ENCODE results near the gene MEAF6.
"Not testable (repeated sequence)": the region's sequence is repeated elsewhere in the genome, so short reads cannot be mapped to it uniquely, and the experiment has no call there.

The MEAF6 gene

DNA sequence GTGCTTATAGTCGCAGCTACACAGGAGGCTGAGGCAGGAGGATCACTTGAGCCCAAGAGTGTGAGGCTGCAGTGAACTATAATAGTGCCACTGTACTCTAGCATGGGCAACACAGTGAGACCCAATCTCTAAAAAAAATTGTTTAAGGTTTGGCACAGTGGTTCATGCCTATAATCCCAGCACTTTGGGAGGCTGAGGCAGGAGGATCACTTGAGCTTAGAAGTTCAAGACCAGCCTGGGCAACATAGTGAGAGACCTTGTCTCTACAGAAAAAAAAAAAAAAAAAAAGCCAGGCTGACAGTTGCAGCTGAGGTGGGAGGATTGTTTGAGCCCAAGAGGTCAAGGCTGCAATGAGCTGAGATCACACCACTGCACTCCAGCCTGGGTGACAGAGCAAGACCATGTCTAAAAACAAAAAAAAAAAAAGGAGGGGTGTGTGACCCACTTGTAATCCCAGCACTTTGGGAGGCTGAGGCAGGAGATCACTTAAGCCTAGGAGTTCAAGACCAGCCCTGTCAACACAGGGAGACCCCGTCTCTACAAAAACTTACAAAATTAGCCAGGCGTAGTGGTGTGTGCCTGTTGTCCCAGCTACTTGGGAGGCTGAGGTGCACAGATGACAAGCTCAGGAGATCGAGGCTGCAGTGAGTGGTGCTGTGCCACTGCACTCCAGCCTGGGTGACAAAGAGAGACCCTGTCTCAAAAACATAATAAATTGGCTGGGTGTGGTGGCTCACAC is 18.0 kb upstream of the MEAF6 start:
- not testable (repeated sequence) for H3K27ac ChIP-seq (ENCODE audit: low read depth, low read length); H3K4me3 ChIP-seq (ENCODE audit: low read depth in 1 of 2, low read length in 2 of 2); H3K9me3 ChIP-seq (ENCODE audit: control insufficient read depth in 1 of 2, low read length in 2 of 2); H3K27me3 ChIP-seq (ENCODE audit: control insufficient read depth in 1 of 2, insufficient read depth in 2 of 2, low read length in 2 of 2); H3K4me1 ChIP-seq (ENCODE audit: control insufficient read depth in 1 of 2, insufficient read depth in 2 of 2, low read length in 2 of 2); H3K9ac ChIP-seq (ENCODE audit: low read depth in 1 of 2, low read length in 2 of 2)
- peaks cover 12 to 21% of the 10 kb centered on the region in 2 donors for H3K36me3 ChIP-seq (ENCODE audit: control insufficient read depth in 1 of 2, insufficient read depth in 2 of 2, low read length in 2 of 2)

DNA sequence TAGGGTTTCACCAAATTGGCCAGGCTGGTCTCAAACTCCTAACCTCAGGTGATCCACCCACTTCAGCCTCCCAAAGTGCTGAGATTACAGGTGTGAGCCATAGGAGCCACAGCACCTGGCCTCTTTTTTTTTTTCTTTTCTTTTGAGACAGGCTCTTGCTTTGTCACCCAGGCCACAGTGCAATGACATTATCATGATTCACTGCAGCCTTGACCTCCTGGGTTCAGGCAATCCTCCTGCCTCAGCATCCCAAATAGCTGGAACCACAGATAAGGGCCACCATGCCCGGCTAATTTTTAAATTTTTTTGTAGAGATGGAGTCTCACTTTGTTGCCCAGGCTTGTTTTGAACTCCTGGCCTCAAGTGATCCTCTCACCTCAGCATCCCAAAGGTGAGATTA is 15.3 kb upstream of the MEAF6 start:
- H3K27ac ChIP-seq (ENCODE audit: low read depth, low read length): not testable (repeated sequence)

DNA sequence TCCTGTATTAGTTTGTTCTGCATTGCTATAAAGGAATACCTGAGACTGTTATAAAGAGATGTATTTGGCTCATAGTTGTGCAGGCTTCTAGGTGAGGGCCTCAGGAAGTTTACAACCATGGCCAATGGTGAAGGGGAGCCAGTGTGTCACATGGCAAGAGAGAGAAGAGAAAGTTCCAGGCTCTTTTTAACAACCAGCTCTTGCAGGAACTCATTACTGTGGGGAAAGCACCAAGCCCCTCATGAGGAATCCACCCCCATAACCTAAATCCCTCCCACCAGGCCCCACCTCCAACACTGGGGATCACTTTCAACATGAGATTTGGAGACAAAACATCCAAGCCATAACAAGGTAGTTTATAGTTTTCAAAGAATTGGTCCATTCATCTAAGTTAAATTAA is 5.0 kb upstream of the MEAF6 start:
- H3K36me3 ChIP-seq (ENCODE audit: control insufficient read depth in 1 of 2, insufficient read depth in 2 of 2, low read length in 2 of 2): no peaks in the 10 kb centered on the region
- H3K27me3 ChIP-seq (ENCODE audit: control insufficient read depth in 1 of 2, insufficient read depth in 2 of 2, low read length in 2 of 2): no peaks in the 10 kb centered on the region
- H3K9me3 ChIP-seq (ENCODE audit: control insufficient read depth in 1 of 2, low read length in 2 of 2): no peaks in the 10 kb centered on the region
- H3K4me1 ChIP-seq (ENCODE audit: control insufficient read depth in 1 of 2, insufficient read depth in 2 of 2, low read length in 2 of 2): peaks cover 5 to 8% of the 10 kb centered on the region in 2 donors
- H3K4me3 ChIP-seq (ENCODE audit: low read depth in 1 of 2, low read length in 2 of 2): no peak overlapping the region
- no peak overlapping the region for H3K27ac ChIP-seq (ENCODE audit: low read depth, low read length)
- no peak overlapping the region for H3K9ac ChIP-seq (ENCODE audit: low read depth in 1 of 2, low read length in 2 of 2)

More for the DNA sequence above, 15.3 kb upstream of the MEAF6 start:
- not testable (repeated sequence) for H3K4me1 ChIP-seq (ENCODE audit: control insufficient read depth in 1 of 2, insufficient read depth in 2 of 2, low read length in 2 of 2); H3K4me3 ChIP-seq (ENCODE audit: low read depth in 1 of 2, low read length in 2 of 2); H3K36me3 ChIP-seq (ENCODE audit: control insufficient read depth in 1 of 2, insufficient read depth in 2 of 2, low read length in 2 of 2); H3K27me3 ChIP-seq (ENCODE audit: control insufficient read depth in 1 of 2, insufficient read depth in 2 of 2, low read length in 2 of 2); H3K9ac ChIP-seq (ENCODE audit: low read depth in 1 of 2, low read length in 2 of 2); H3K9me3 ChIP-seq (ENCODE audit: control insufficient read depth in 1 of 2, low read length in 2 of 2)

DNA sequence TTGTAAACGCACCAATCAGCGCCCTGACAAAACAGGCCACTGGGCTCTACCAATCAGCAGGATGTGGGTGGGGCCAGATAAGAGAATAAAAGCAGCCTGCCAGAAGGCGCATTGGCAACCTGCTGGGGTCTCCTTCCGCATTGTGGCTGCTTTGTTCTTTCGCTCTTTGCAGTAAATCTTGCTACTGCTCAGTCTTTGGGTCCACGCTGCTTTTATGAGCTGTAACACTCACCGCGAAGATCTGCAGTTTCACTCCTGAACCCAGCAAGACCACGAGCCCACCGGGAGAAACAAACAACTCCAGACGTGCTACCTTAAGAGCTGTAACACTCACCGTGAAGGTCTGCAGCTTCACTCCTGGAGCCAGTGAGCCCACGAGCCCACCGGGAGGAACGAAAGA is 4.4 kb upstream of the MEAF6 start:
- H3K4me3 ChIP-seq (ENCODE audit: low read depth in 1 of 2, low read length in 2 of 2); H3K4me1 ChIP-seq (ENCODE audit: control insufficient read depth in 1 of 2, insufficient read depth in 2 of 2, low read length in 2 of 2): not testable (repeated sequence)

DNA sequence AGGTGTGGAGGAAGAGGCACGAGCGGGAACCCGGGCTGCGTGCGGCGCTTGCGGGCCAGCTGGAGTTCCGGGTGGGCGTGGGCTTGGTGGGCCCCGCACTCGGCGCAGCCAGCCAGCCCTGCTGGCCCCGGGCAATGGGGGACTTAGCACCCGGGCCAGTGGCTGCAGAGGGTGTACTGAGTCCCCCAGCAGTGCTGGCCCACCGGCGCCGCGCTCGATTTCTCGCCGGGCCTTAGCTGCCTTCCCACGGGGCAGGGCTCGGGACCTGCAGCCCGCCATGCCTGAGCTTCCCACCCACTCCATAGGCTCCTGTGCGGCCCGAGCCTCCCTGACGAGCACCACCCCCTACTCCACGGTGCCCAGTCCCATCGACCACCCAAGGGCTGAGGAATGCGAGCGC is 3.7 kb upstream of the MEAF6 start:
- H3K36me3 ChIP-seq (ENCODE audit: control insufficient read depth in 1 of 2, insufficient read depth in 2 of 2, low read length in 2 of 2); H3K9me3 ChIP-seq (ENCODE audit: control insufficient read depth in 1 of 2, low read length in 2 of 2); H3K4me3 ChIP-seq (ENCODE audit: low read depth in 1 of 2, low read length in 2 of 2); H3K9ac ChIP-seq (ENCODE audit: low read depth in 1 of 2, low read length in 2 of 2); H3K27ac ChIP-seq (ENCODE audit: low read depth, low read length); H3K27me3 ChIP-seq (ENCODE audit: control insufficient read depth in 1 of 2, insufficient read depth in 2 of 2, low read length in 2 of 2): not testable (repeated sequence)
- peaks cover 10 to 13% of the 10 kb centered on the region in 2 donors for H3K4me1 ChIP-seq (ENCODE audit: control insufficient read depth in 1 of 2, insufficient read depth in 2 of 2, low read length in 2 of 2)

More for the DNA sequence above, 4.4 kb upstream of the MEAF6 start:
- H3K36me3 ChIP-seq (ENCODE audit: control insufficient read depth in 1 of 2, insufficient read depth in 2 of 2, low read length in 2 of 2); H3K27me3 ChIP-seq (ENCODE audit: control insufficient read depth in 1 of 2, insufficient read depth in 2 of 2, low read length in 2 of 2); H3K9ac ChIP-seq (ENCODE audit: low read depth in 1 of 2, low read length in 2 of 2); H3K9me3 ChIP-seq (ENCODE audit: control insufficient read depth in 1 of 2, low read length in 2 of 2); H3K27ac ChIP-seq (ENCODE audit: low read depth, low read length): not testable (repeated sequence)

DNA sequence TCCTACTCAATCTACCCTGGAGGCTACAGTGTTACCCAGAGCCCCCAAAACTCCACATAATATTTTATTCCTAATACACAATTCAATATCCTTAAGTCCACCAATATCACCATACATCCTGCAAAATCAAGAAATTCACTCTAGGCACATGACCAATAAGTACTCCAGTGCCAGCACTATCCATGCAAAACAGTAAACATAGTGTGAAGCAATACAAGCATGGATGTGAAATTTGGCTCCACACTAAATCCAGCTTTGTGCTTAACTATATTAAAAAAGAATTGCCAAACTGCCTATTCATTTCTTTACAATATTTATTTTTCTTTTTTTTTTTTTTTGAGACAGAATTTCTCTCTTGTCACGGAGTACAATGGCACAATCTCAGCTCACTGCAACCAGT is 3.0 kb upstream of the MEAF6 start:
- Histone ChIP-seq H3K9ac (ENCODE audit: low read depth in 1 of 2, low read length in 2 of 2) (no peak overlapping the region), H3K4me3 (ENCODE audit: low read depth in 1 of 2, low read length in 2 of 2) (no peak overlapping the region), H3K36me3 (ENCODE audit: control insufficient read depth in 1 of 2, insufficient read depth in 2 of 2, low read length in 2 of 2) (peaks cover 0 to 2% of the 10 kb centered on the region in 2 donors), H3K27ac (ENCODE audit: low read depth, low read length) (no peak overlapping the region), H3K9me3 (ENCODE audit: control insufficient read depth in 1 of 2, low read length in 2 of 2) (no peaks in the 10 kb centered on the region), H3K4me1 (ENCODE audit: control insufficient read depth in 1 of 2, insufficient read depth in 2 of 2, low read length in 2 of 2) (peaks cover 13 to 16% of the 10 kb centered on the region in 2 donors), H3K27me3 (ENCODE audit: control insufficient read depth in 1 of 2, insufficient read depth in 2 of 2, low read length in 2 of 2) (no peaks in the 10 kb centered on the region)

DNA sequence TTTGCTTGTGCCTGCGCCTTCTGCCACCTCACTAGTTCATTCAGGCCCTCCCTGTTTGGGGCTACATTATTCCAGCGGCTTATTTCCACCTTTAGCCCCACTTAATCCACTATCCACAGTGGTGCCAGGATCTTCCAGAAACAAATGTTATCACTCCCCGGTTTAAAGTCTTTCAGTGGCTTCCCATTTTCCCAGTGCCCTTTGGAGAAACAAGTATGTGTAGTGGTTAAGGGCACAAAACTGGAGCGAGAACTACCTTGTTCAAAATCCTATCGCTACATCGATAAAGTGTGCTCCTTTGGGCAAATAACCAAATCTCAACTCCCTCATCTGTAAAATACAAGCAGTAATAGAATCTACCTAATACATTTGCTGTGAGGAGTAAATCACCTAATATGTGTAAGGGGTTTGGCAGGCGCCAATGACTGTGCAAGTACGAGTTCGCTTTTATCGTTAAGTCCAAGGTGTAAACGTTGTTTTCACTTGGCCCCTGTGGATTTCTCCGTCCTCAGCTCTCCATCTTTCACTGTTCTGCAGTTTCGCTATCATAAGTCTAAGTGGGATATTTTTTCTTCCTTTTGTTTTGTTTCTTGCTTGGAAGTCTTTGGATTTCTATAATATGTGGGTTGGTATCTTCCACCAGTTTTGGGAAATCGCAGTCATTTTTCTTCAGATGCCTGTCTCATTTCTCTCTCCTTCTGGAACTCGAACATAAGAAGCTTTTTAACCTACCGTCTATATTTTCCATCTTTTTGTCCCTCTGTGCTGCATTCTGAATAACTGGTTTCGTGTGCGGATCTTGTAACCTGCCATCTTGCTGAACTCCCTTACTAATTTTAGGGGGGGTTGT is 844 bp upstream of the MEAF6 start:
- Histone ChIP-seq H3K27ac (ENCODE audit: low read depth, low read length) (peak overlapping the region; percentile 88), H3K9ac (ENCODE audit: low read depth in 1 of 2, low read length in 2 of 2) (peak overlapping the region; percentile 57 to 98), H3K27me3 (ENCODE audit: control insufficient read depth in 1 of 2, insufficient read depth in 2 of 2, low read length in 2 of 2) (no peaks in the 10 kb centered on the region), H3K4me3 (ENCODE audit: low read depth in 1 of 2, low read length in 2 of 2) (peak overlapping the region; percentile 73 to 85), H3K9me3 (ENCODE audit: control insufficient read depth in 1 of 2, low read length in 2 of 2) (no peaks in the 10 kb centered on the region), H3K36me3 (ENCODE audit: control insufficient read depth in 1 of 2, insufficient read depth in 2 of 2, low read length in 2 of 2) (peaks cover 0 to 12% of the 10 kb centered on the region in 2 donors), H3K4me1 (ENCODE audit: control insufficient read depth in 1 of 2, insufficient read depth in 2 of 2, low read length in 2 of 2) (peaks cover 13 to 16% of the 10 kb centered on the region in 2 donors)

DNA sequence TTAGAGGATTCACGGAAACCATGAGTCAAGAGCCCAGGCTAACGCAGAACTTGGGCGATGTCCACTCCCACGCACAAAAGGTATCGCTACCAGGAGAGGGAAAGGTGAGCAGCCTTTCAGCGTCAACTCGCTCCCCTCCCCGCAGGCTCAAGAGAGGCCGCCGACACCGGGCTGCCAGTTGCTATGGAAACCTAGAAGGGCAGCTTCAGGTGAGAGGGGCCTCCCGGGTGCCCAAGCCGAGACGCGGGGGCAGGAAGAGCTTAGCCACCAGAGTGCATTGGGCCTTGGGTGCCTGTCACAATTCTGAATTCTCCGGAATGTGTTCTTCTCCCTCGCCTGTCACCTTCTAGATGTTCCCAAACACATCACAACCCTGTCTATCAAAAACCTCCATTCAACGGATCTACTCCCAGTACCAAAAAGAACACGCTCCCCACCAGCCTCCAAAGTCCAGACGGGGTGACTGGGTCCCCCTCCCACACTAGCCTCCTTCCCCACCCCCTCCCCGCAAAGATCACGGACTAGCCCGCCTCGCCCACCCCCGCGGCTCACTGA is 694 bp downstream of the MEAF6 start:
- H3K27ac ChIP-seq (ENCODE audit: low read depth, low read length): no peak overlapping the region
- H3K9me3 ChIP-seq (ENCODE audit: control insufficient read depth in 1 of 2, low read length in 2 of 2): no peaks in the 10 kb centered on the region
- H3K9ac ChIP-seq (ENCODE audit: low read depth in 1 of 2, low read length in 2 of 2): peak overlapping the region; percentile 48 to 57
- no peaks in the 10 kb centered on the region for H3K27me3 ChIP-seq (ENCODE audit: control insufficient read depth in 1 of 2, insufficient read depth in 2 of 2, low read length in 2 of 2)
- H3K36me3 ChIP-seq (ENCODE audit: control insufficient read depth in 1 of 2, insufficient read depth in 2 of 2, low read length in 2 of 2): peaks cover 3 to 18% of the 10 kb centered on the region in 2 donors
- H3K4me3 ChIP-seq (ENCODE audit: low read depth in 1 of 2, low read length in 2 of 2): peak overlapping the region; percentile 73 to 85
- peaks cover 13 to 16% of the 10 kb centered on the region in 2 donors for H3K4me1 ChIP-seq (ENCODE audit: control insufficient read depth in 1 of 2, insufficient read depth in 2 of 2, low read length in 2 of 2)

DNA sequence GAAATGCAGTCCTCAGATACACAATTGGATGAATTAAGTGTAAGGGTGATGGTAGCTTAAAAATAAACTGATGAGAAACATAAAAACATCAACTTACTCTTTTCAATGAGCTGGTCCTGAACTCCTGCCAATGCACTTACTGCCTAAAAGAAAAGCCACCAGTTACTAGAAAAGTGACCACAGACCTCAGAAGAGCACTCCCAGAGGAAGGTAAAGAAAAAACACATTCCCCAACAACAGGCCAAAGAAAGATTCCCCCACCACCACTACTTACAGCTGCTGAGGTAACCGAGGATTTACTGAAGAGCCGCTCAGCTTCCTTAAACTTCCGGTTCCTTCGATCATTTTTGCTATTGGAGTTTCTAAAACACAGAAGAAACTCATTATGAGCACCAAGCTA is 5.4 kb downstream of the MEAF6 start:
- no peaks in the 10 kb centered on the region for H3K27me3 ChIP-seq (ENCODE audit: control insufficient read depth in 1 of 2, insufficient read depth in 2 of 2, low read length in 2 of 2)
- no peaks in the 10 kb centered on the region for H3K9me3 ChIP-seq (ENCODE audit: control insufficient read depth in 1 of 2, low read length in 2 of 2)
- no peak overlapping the region for H3K9ac ChIP-seq (ENCODE audit: low read depth in 1 of 2, low read length in 2 of 2)
- H3K27ac ChIP-seq (ENCODE audit: low read depth, low read length): no peak overlapping the region
- no peak overlapping the region for H3K4me3 ChIP-seq (ENCODE audit: low read depth in 1 of 2, low read length in 2 of 2)
- H3K4me1 ChIP-seq (ENCODE audit: control insufficient read depth in 1 of 2, insufficient read depth in 2 of 2, low read length in 2 of 2): peaks cover 8% of the 10 kb centered on the region in 2 donors
- H3K36me3 ChIP-seq (ENCODE audit: control insufficient read depth in 1 of 2, insufficient read depth in 2 of 2, low read length in 2 of 2): peaks cover 4 to 52% of the 10 kb centered on the region in 2 donors

DNA sequence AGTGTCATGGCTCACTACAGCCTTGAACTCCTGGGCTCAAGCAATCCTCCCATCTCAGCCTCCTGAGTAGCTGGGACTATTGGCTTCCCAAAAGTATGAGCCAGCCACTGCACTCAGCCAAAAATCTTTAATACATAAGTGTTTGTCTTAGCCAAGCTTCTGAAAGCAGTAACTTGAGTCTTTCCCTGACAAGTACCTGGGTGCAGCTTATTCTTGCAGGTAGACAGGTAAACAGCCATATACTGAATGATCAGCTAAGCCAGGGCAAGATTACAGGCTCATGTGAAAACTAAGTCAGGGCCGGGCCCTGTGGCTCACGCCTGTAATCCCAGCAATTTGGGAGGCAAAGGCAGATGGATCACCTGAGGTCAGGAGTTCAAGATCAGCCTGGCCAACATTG is 7.8 kb downstream of the MEAF6 start:
- Histone ChIP-seq H3K27ac (ENCODE audit: low read depth, low read length) (no peak overlapping the region), H3K4me1 (ENCODE audit: control insufficient read depth in 1 of 2, insufficient read depth in 2 of 2, low read length in 2 of 2) (no peaks in the 10 kb centered on the region), H3K9me3 (ENCODE audit: control insufficient read depth in 1 of 2, low read length in 2 of 2) (no peaks in the 10 kb centered on the region), H3K27me3 (ENCODE audit: control insufficient read depth in 1 of 2, insufficient read depth in 2 of 2, low read length in 2 of 2) (no peaks in the 10 kb centered on the region), H3K4me3 (ENCODE audit: low read depth in 1 of 2, low read length in 2 of 2) (no peak overlapping the region), H3K36me3 (ENCODE audit: control insufficient read depth in 1 of 2, insufficient read depth in 2 of 2, low read length in 2 of 2) (peaks cover 6 to 61% of the 10 kb centered on the region in 2 donors), H3K9ac (ENCODE audit: low read depth in 1 of 2, low read length in 2 of 2) (no peak overlapping the region)
